ENCODE measurements around the gene CDH11.

DNA sequence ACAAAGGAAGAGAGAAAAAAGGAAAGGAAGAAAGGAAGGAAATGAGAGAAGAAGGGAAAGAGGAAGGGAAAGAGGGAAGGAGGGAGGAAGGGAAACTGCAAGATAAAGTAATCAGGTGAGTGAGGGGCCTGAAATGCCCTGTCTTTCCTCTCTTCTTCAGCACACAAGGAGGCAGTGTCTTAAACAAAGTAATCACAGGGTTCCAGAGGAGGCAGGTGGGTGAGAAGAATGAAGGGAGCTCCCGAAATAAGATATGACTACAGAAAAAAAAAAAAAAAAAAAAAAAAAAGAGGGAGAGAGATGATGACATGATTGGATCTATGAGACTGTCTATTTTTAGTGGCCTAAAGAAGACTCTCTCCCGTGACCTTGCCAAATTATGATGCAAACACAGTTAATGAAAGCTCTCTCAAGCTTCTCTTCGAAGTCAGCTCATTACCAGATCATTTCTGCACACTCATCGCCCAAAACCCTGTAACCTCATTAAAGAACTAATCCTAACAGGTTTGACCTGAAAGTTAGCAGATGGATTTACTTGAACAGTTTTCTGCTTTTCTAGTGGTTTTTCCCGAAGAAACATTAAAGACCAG lies 53.6 kb downstream of the CDH11 start:
- TF ChIP-seq, protein P1, sequence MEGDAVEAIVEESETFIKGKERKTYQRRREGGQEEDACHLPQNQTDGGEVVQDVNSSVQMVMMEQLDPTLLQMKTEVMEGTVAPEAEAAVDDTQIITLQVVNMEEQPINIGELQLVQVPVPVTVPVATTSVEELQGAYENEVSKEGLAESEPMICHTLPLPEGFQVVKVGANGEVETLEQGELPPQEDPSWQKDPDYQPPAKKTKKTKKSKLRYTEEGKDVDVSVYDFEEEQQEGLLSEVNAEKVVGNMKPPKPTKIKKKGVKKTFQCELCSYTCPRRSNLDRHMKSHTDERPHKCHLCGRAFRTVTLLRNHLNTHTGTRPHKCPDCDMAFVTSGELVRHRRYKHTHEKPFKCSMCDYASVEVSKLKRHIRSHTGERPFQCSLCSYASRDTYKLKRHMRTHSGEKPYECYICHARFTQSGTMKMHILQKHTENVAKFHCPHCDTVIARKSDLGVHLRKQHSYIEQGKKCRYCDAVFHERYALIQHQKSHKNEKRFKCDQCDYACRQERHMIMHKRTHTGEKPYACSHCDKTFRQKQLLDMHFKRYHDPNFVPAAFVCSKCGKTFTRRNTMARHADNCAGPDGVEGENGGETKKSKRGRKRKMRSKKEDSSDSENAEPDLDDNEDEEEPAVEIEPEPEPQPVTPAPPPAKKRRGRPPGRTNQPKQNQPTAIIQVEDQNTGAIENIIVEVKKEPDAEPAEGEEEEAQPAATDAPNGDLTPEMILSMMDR (IDR thresholded peaks at IDR 0.05; ENCODE audit: low read length) = no peak
- no peak for TF ChIP-seq EZH2 (IDR thresholded peaks at IDR 0.05; ENCODE audit: borderline replicate concordance, low read length)
